ENCODE results near the gene SRRD.

DNA sequence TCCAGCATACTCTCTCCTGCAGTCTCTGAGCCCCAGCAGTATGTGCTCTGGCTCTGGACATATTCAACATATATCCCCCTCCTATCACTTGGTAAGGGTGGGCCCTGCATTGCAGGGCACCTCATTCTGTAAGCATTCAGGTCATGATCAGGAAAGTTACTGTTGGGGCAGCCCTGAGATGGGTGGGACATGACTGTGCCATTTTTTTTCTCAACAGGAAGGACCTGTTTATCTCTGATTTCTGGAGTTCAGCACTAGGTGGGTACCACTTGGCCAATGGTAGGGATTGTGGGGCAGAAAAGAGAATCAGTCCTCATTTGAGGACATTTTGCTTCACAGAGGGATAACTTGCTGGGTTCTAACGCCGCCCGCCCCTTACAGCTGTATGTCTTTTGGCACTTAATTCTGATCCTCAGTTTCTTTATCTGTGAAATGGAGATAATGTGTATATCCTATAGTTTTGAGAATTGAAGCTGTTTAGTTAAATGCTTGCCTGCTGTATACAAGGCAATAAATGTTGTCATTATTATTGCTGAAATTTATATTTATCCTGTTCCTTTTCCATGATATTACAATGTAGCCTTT, 2.2 kb downstream of the SRRD start:
- TF ChIP-seq CTCF (IDR thresholded peaks at IDR 0.05), result no peak
- TF ChIP-seq POLR2A (IDR thresholded peaks at IDR 0.05), result no peak

Measured in uterus (tissue), 2 donors.